NCI-H1417 (cell line): ENCODE data around the gene SCAMP4.

Experiments used
- DNase-seq, 3 experiments: peaks; one replicate each; lab custom pipeline; 2025; lab: John Stamatoyannopoulos, UW

Gene SCAMP4

DNA sequence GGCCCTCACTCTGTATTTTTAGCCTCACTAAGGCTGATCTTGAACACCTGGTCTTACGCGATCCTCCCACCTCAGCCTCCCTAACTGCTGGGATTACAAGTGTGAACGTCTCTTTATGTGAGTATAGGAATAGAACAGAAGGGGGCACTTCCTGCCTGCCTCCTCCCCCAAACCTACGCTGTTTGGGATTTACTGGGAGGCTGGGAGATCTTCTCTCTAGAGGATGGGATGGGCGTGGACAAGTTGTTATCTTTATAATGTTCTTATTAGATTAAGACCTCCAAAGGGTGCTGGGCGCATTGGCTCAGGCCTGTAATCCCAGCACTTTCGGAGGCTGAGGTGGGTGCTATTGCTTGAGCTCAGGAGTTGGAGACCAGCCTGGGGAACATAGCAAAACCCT, 32.9 kb downstream of the SCAMP4 start:
- no peak for DNase-seq

- no peak for DNase-seq
These were observed 36.2 kb downstream of the SCAMP4 start, which contains the start of gene CSNK1G2 for GRCh38 chr19:1941146-1942077. TSS of gene CSNK1G2 (plus strand) at chr19:1941172. CDS start at chr19:1969773, 28,601 bp downstream.

- DNase-seq: peak; percentile 19 to 81 (median 76)
These were observed 37.1 kb downstream of the SCAMP4 start for GRCh38 chr19:1942078-1942933.

DNA sequence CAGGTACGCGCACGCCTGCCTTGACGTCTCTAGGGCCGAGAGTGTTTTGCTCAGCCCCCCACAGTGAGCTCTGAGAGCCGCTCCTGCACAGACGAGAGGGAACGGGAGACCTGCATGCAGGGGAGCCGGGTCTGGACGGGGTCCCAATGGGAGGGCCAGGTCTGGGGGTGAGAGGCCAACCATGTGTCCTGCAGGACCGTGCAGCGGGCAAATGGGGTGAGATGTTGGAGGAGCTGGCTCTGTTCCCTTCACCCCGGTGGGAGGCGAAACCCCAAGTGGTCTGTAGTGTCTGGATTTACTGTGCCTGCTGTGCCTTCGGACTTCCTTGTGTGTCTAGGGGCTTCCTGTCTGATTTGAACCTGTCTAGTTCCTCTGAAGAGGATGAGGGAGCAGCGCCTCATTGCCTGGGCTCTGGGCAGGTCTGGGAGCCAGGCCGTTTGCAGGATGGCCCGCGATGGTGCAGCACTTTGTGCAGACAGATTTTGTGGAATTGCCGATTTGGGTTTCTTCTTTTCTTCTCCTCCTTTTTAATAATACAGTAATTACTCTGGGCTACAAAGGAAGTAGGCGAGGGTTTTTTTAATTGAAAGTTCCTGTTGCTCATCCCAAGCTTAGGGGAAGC, 37.8 kb downstream of the SCAMP4 start:
- peak in 2 of 3 experiments; percentile 12 to 44 for DNase-seq

DNA sequence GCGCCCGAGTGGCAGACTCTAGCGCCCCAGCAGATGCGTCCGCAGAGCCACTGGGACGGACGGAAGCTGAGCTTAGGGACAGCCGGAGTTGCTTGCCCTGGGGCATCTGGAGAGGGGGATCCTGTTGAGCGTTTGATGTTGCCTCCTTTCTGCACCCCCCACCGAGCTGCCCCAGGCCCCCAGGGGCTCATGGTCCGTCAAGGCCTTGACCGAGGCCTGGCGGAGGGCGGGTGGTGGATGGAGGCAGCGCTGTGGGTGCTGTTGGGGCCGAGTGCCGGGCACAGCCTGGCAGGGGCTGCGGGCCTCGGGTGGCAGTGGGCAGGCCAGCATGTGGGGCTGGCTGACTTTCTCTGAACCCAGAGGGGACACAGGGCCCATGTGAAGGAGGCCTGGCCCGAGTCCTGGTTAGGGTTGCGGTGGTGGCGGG, 38.5 kb downstream of the SCAMP4 start:
- DNase-seq: no peak

DNA sequence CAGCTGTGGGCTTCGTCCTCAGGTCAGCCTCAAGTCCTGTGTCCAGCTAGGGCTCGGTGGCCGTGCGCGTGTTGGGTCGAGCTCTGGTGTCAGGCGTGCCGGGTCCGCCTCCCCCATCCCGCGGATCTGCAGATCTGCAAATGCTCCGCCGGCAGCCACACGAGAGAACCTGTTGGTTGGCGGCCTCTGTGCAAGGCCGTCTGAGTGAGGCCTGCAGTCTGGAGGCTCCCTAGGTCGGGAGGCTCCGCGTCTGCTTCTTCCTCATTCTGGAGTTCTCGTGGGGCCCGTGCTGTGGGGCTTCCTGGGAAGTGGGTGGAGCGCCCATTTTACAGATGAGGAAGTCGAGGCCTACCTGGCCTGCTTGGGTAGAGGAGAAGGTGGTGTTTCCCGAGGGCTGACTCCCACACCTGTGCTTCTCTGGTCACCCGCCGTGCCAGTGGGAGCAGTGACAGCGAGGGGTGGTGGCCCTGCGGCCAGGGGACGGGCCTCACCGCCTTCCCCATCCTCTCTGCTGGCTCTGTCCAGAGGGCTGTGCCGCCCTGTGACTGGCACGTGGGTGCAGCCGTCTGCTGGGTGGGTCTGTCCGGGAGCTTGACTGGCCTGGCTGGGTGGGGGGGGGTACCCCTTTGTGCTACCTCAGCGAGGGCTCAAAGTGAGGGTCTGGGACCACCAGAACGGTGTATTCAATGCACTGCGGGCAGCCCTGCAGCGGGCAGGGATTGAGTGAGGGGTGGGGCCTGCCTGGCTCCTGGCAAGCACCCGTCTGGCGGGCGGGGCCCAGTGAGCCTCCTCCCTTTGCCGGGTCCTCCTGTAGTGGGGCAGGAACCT, 39.1 kb downstream of the SCAMP4 start:
- no peak for DNase-seq

DNA sequence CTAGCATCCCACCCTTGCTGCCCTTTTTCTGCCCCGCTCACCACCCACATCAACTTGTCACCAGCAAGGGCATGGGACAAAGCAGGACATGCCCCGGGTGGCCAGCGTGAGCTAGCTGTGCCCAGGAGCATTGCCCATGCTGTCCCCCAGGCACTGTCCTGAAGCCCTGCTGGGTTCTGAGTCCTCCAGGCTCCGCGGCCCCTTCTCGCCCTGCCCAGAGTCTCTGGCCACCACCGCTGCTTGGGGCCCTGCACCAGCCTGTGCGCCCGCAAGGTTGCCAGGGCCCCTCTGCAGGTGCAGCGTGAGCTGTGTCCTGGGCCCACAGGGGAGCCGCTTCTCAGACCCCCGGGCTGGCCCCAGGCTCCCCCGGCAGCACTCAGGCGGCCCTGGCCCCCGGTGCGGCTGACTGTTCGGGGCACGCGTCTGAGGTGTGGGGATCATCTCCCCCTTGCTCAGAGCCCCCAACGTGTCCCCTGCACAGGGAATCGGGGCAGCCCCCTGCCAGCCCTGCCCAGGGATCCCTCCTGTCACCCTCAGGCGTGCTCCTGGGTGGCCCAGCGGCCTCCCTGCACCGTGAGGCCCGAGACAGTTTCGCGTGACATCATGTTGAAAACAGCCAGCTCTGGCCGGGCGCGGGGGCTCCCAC, 39.8 kb downstream of the SCAMP4 start:
- DNase-seq: no peak

DNA sequence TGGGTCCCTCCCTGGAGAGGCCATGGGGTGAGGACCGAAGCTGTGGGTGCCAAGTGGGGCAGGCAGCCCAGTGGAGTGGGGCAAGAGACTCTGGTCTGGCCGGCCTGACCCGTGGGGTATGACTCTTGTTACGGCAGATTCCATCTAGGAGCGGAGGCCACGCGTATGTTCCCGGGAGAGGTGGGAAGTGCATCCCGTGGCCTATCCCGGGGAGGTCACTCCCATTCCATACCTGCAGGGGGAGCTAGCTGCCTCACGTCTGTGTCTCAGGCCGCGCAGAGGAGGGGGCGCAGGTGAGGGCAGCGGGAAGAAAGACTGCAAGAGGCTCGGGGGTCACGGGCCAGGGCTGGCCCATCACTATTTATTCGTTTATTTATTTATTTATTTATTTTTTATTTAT, 40.7 kb downstream of the SCAMP4 start:
- DNase-seq: peak; percentile 9 to 16 (median 12)

- DNase-seq: no peak
These were observed 42.5 kb downstream of the SCAMP4 start for GRCh38 chr19:1947651-1948209.

DNA sequence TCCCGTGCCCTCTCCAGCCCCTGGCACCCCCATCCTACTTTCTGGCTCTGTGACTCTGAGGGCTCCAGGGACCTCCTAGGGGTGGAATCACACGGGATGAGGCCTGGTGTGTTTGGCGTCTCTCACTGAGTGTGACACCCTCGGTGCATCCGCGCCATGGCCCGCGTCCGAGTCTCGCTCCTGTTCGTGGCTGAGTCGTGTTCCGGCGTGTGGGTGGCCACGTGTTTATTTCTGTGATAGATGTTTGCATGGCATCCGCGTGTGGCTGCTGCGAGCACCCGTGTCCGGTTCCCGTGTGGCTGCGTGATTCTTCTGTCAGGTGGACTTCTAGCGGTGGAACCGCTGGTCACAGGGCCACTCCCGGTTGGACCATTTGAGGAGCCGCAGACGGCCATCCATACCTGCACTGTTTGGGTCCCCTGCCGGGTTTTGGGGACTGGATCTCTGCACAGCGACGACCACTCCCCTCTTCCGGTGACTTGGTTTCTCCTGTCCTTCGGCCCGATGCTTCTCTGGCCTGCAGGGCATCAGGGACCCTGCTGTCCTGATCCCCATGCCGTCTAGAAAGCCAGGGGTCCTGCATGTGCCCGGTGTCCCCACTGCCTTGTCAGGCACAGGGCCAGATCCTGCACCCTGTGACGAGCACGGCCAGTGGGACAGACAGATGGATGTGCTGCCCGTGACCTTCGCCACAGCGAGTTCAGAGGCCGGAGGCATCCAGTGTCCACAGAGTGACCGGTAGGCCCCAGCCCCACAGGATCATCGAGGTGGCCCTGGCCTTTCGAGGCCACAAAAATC, 44.3 kb downstream of the SCAMP4 start:
- DNase-seq: no peak

GRCh38 chr19:1950640-1951039, 45.4 kb downstream of the SCAMP4 start:
- no peak for DNase-seq

DNA sequence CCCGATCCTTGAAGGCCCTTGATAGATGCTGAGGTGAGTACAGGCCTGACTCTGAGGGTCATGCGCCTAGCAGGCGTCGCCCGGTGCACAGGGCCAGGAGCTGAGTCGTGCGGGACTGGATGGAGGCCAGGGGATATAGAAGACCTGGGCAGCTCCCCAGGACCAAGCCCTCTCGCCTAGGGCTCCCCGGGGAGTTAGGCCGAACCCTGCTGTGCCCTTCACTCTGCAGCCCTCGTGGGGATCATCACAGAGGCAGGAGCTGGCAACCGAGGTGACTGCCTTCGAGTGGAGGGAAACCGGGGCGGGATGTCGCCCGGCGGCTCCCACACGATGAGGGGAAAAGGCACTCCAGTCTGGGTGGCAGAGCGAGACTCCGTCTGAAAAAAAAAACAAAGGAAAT, 47.4 kb downstream of the SCAMP4 start:
- no peak for DNase-seq

GRCh38 chr19:1953037-1953436, 47.8 kb downstream of the SCAMP4 start:
- no peak for DNase-seq

DNA sequence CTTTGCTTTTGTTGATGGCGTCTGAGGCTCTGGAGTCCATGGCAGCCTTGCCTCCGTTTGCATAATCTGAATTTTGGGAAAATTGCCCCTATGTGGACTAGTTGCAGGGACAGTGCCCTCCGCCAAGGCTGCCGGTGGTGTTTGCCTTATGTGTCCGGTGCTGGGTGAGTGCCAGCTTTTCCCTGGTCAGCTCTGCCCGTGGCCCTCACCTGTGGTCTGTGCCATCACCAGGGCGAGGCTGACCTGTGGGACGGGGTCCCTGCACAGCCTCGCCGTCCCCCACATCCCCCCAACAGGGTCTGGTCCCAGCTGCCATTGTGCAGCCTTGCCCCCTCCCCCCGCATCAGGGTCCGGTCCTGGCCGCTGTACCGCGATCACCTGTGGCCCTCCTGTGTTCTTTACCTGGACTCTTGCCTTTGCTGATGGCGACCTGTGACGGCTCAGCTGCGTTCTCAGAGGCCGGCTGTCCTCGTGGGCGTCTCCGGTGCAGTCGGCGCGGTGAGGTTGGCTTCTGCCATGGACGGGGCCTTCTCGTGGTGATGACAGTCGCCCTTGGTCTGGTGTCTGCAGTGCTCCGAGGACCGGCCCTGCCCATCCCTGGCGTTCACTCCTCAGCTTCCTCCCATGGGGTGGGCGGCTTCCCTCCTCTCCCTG, 48.4 kb downstream of the SCAMP4 start:
- no peak for DNase-seq

GRCh38 chr19:1954532-1954933, 49.3 kb downstream of the SCAMP4 start:
- DNase-seq: no peak

DNA sequence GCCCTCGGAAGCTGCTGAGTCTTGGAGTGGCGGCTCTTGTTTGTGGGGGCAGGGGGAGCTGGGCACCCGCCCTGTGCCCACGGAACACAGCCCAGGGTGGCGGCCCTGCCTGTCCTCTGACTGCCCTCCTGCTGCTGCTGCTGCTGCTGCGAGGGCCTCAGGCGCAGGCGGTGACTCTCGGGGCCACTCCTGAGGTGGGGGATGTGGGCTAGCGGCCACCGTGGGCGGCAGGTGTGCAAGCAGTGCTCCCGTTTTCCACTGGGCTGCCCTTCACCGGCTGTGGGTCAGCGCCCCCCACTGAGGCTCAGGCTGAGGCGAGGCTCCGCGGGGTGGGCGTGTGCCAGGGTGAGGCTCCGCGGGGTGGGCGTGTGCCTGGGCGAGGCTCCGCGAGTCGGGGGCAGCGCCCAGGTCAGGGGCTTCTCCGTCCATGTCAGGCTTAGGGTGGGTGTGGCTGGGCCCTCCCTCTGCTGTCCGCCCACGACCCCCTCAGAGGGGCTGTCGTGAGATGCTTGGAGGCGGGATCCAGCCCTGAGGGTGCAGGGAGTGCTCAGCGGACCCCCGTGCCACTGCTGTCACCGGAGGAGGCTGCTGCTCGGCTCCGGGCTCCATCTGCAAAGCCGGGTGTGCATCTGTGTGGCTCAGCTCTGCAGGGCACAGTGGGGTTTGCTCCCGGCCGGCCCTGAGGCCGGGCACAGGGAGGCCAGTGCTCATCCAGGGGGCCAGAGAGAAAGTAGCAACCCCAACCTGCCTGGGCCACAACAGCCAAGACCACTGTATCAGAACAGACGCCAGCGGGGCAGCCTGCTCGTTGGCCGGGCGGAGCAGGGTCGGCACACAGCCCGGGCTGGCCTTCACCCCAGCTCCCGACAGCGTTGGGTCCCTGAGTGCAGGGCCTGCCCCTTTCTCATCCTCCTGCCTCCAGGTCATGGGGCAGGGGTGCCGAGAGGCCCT, 50.2 kb downstream of the SCAMP4 start:
- peak in 1 of 3 experiments; percentile 7 for DNase-seq

DNA sequence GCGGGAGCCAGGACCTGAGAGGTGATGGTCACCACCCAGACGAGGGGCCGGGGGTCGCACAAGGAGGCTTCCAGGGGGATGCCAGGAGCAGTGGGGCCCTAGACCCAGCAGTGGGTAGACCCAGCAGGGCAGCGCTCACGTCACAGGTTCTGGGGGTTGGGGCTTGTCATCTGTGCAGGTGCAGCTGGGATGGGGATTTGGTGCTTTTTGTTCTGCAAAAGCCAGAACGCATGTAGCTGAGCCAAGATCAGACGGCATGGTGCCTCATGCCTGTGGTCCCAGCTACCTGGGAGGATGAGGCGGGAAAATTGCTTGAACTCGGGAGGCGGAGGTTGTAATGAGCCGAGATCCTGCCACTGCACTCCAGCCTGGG, 50.9 kb downstream of the SCAMP4 start:
- DNase-seq: no peak

- no peak for DNase-seq
These were observed 51.8 kb downstream of the SCAMP4 start for GRCh38 chr19:1956868-1957492.
